Measurements from ENCODE around the gene EMILIN2. TPM values are rescaled to one million over a fixed set of nuclear protein-coding genes. Genes with fewer than 3 reads are reported as not detected.

The EMILIN2 gene
- total and polyA plus RNA-seq, 4 donors, result 0.58 to 4.6 (median 1.8) TPM

DNA sequence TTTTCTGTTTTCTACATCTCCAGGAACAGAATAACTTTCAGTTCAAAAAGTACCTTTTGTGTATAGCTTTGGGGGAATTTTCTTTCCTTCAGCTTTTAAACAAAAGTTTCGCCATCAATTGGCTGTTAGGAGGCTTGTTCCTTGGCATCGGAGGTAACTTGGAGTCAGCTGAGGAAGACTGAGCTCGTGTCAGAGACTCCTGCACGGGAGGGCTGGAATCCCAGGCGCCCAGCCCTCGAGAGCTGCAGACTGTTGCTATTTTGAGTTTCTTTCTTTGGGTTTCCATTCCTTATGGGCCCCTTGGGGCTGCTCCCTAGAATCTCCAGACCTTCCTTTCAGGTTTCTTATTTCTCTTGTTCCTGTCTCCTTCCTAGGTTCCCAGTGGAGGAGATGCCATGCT, 8.1 kb downstream of the EMILIN2 start:
- H3K9ac ChIP-seq (ENCODE audit: low read depth in 1 of 2, low read length in 2 of 2), result no peak overlapping the region
- TF ChIP-seq, protein P1, sequence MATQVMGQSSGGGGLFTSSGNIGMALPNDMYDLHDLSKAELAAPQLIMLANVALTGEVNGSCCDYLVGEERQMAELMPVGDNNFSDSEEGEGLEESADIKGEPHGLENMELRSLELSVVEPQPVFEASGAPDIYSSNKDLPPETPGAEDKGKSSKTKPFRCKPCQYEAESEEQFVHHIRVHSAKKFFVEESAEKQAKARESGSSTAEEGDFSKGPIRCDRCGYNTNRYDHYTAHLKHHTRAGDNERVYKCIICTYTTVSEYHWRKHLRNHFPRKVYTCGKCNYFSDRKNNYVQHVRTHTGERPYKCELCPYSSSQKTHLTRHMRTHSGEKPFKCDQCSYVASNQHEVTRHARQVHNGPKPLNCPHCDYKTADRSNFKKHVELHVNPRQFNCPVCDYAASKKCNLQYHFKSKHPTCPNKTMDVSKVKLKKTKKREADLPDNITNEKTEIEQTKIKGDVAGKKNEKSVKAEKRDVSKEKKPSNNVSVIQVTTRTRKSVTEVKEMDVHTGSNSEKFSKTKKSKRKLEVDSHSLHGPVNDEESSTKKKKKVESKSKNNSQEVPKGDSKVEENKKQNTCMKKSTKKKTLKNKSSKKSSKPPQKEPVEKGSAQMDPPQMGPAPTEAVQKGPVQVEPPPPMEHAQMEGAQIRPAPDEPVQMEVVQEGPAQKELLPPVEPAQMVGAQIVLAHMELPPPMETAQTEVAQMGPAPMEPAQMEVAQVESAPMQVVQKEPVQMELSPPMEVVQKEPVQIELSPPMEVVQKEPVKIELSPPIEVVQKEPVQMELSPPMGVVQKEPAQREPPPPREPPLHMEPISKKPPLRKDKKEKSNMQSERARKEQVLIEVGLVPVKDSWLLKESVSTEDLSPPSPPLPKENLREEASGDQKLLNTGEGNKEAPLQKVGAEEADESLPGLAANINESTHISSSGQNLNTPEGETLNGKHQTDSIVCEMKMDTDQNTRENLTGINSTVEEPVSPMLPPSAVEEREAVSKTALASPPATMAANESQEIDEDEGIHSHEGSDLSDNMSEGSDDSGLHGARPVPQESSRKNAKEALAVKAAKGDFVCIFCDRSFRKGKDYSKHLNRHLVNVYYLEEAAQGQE (IDR thresholded peaks at IDR 0.05), result no peak
- no peak for TF ChIP-seq RAD21 (IDR thresholded peaks at IDR 0.05)
- TF ChIP-seq JUND (IDR thresholded peaks at IDR 0.05), result no peak
- TF ChIP-seq TAF1 (conservative IDR thresholded peaks at IDR 0.05), result no peak
- no peak for TF ChIP-seq FOXA1 (IDR thresholded peaks at IDR 0.05)
- no peak for TF ChIP-seq EGR1 (IDR thresholded peaks at IDR 0.05; ENCODE audit: low read depth in 2 of 2)
- TF ChIP-seq YY1 (IDR thresholded peaks at IDR 0.05), result no peak
- TF ChIP-seq FOXA2 (IDR thresholded peaks at IDR 0.05), result no peak
- TF ChIP-seq NR2F2 (IDR thresholded peaks at IDR 0.05), result no peak
- TF ChIP-seq, protein P2, sequence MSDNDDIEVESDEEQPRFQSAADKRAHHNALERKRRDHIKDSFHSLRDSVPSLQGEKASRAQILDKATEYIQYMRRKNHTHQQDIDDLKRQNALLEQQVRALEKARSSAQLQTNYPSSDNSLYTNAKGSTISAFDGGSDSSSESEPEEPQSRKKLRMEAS (IDR thresholded peaks at IDR 0.05), result no peak
- TF ChIP-seq, protein P3, sequence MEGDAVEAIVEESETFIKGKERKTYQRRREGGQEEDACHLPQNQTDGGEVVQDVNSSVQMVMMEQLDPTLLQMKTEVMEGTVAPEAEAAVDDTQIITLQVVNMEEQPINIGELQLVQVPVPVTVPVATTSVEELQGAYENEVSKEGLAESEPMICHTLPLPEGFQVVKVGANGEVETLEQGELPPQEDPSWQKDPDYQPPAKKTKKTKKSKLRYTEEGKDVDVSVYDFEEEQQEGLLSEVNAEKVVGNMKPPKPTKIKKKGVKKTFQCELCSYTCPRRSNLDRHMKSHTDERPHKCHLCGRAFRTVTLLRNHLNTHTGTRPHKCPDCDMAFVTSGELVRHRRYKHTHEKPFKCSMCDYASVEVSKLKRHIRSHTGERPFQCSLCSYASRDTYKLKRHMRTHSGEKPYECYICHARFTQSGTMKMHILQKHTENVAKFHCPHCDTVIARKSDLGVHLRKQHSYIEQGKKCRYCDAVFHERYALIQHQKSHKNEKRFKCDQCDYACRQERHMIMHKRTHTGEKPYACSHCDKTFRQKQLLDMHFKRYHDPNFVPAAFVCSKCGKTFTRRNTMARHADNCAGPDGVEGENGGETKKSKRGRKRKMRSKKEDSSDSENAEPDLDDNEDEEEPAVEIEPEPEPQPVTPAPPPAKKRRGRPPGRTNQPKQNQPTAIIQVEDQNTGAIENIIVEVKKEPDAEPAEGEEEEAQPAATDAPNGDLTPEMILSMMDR (IDR thresholded peaks at IDR 0.05; ENCODE audit: low read depth, low read length, missing input control), result no peak
- no peak for TF ChIP-seq GABPA (IDR thresholded peaks at IDR 0.05 in 1 of 2, conservative IDR thresholded peaks at IDR 0.05 in 1 of 2)
- no peak for TF ChIP-seq RXRA (IDR thresholded peaks at IDR 0.05)
- TF ChIP-seq, protein P4, sequence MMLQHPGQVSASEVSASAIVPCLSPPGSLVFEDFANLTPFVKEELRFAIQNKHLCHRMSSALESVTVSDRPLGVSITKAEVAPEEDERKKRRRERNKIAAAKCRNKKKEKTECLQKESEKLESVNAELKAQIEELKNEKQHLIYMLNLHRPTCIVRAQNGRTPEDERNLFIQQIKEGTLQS (IDR thresholded peaks at IDR 0.05), result no peak
- TF ChIP-seq HNF4A (conservative IDR thresholded peaks at IDR 0.05), result no peak
- TF ChIP-seq SP1 (IDR thresholded peaks at IDR 0.05), result no peak
- TF ChIP-seq HNF4G (IDR thresholded peaks at IDR 0.05), result no peak
- TF ChIP-seq, protein P5, sequence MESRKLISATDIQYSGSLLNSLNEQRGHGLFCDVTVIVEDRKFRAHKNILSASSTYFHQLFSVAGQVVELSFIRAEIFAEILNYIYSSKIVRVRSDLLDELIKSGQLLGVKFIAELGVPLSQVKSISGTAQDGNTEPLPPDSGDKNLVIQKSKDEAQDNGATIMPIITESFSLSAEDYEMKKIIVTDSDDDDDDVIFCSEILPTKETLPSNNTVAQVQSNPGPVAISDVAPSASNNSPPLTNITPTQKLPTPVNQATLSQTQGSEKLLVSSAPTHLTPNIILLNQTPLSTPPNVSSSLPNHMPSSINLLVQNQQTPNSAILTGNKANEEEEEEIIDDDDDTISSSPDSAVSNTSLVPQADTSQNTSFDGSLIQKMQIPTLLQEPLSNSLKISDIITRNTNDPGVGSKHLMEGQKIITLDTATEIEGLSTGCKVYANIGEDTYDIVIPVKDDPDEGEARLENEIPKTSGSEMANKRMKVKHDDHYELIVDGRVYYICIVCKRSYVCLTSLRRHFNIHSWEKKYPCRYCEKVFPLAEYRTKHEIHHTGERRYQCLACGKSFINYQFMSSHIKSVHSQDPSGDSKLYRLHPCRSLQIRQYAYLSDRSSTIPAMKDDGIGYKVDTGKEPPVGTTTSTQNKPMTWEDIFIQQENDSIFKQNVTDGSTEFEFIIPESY (IDR thresholded peaks at IDR 0.05), result no peak
- H3K4me1 ChIP-seq (ENCODE audit: control insufficient read depth in 4 of 4, insufficient read depth in 4 of 4, low read length in 3 of 4), result no peaks in the 10 kb centered on the region
- no peak overlapping the region for H3K4me3 ChIP-seq (ENCODE audit: low read depth in 1 of 3, low read length in 3 of 3)
- no peak overlapping the region for H3K27ac ChIP-seq (ENCODE audit: low read depth in 1 of 2, low read length in 2 of 2)
- 77% methylated on average over 6 of the region's 6 CpGs for WGBS
- no peaks in the 10 kb centered on the region for H3K36me3 ChIP-seq (ENCODE audit: control insufficient read depth in 4 of 4, insufficient read depth in 3 of 4, low read depth in 1 of 4, low read length in 3 of 4)
- no peak for DNase-seq (ENCODE audit: low spot score)
- peaks cover 0 to under 1% (median 0%) of the 10 kb centered on the region in 4 donors for H3K9me3 ChIP-seq (ENCODE audit: control insufficient read depth in 4 of 4, low read length in 3 of 4)
- H3K27me3 ChIP-seq (ENCODE audit: control insufficient read depth in 4 of 4, insufficient read depth in 4 of 4, low read length in 3 of 4), result peaks cover 0 to 4% (median 0%) of the 10 kb centered on the region in 4 donors
